Neural progenitor cell (in vitro differentiated cells): ENCODE measurements around the gene ESYT3. TPM values are rescaled to one million over a fixed set of nuclear protein-coding genes. Genes with fewer than 3 reads are reported as not detected.
"Not testable (repeated sequence)": the region's sequence is repeated elsewhere in the genome, so short reads cannot be mapped to it uniquely, and the experiment has no call there.

Experiments used
- DNase-seq: peaks from one replicate; pipeline ENCODE4 v3.0.0-alpha.2; 2016; ENCODE audit warnings: low spot score
- H2AFZ ChIP-seq: fragments of 200-600 bp; sonication (generic); replicated peaks from 2 replicates; pipeline ENCODE4 v1.6.1; 2016; ENCODE audit warnings: antibody characterized with exemption
- H3F3A ChIP-seq: fragments of 200-600 bp; sonication (generic); 2 replicates; pipeline ENCODE4 v1.6.1; 2016; ENCODE audit warnings: antibody characterized with exemption, low read depth
- H3K27ac ChIP-seq: fragments of 200-600 bp; sonication (generic); 2 replicates; pipeline ENCODE4 v1.5.1; 2016; ENCODE audit warnings: mild to moderate bottlenecking
- H3K27me3 ChIP-seq: fragments of 200-600 bp; sonication (generic); 2 replicates; pipeline ENCODE4 v1.6.1; 2016; ENCODE audit warnings: mild to moderate bottlenecking, moderate library complexity
- H3K36me3 ChIP-seq: fragments of 200-600 bp; sonication (generic); 2 replicates; pipeline ENCODE4 v1.5.1; 2016
- H3K4me1 ChIP-seq: fragments of 200-600 bp; sonication (generic); 2 replicates; pipeline ENCODE4 v1.6.1; 2016; ENCODE audit warnings: mixed run types
- H3K4me2 ChIP-seq: fragments of 200-600 bp; sonication (generic); 2 replicates; pipeline ENCODE4 v1.6.1; 2016
- H3K4me3 ChIP-seq: fragments of 200-600 bp; sonication (generic); 2 replicates; pipeline ENCODE4 v1.5.1; 2016
- H3K79me2 ChIP-seq: fragments of 200-600 bp; sonication (generic); 2 replicates; pipeline ENCODE4 v1.6.1; 2016; ENCODE audit warnings: low read depth
- H3K9ac ChIP-seq: fragments of 200-600 bp; sonication (generic); 2 replicates; pipeline ENCODE4 v1.6.1; 2016
- H3K9me3 ChIP-seq: fragments of 200-600 bp; sonication (generic); 2 replicates; pipeline ENCODE4 v1.5.1; 2016; ENCODE audit warnings: low read depth
- H4K20me1 ChIP-seq: fragments of 200-600 bp; sonication (generic); 2 replicates; pipeline ENCODE4 v1.6.1; 2016; ENCODE audit warnings: low read depth
- H3K27ac Mint-ChIP-seq: 3 replicates; pipeline ENCODE4 v1.8.0; 2021; ENCODE audit warnings: mixed read lengths
- H3K27me3 Mint-ChIP-seq: 2 replicates; pipeline ENCODE4 v1.8.0; 2022; ENCODE audit warnings: low read depth, mild to moderate bottlenecking, inconsistent platforms, moderate library complexity, mixed read lengths; ENCODE audit not compliant: insufficient read depth
- H3K36me3 Mint-ChIP-seq: 3 replicates; pipeline ENCODE4 v1.8.0; 2021; ENCODE audit warnings: mixed read lengths
- H3K4me1 Mint-ChIP-seq: 3 replicates; pipeline ENCODE4 v1.8.0; 2021; ENCODE audit warnings: mixed read lengths
- H3K4me3 Mint-ChIP-seq: 3 replicates; pipeline ENCODE4 v1.8.0; 2021; ENCODE audit warnings: mild to moderate bottlenecking, moderate library complexity, mixed read lengths
- H3K9me3 Mint-ChIP-seq: 3 replicates; pipeline ENCODE4 v1.8.0; 2020; ENCODE audit warnings: mixed read lengths
- EZH2 ChIP-seq: fragments of 200-600 bp; sonication (generic); IDR thresholded peaks from 2 replicates; pipeline ENCODE4 v1.6.1; 2017; ENCODE audit warnings: antibody characterized with exemption, mild to moderate bottlenecking, moderate library complexity
- EZH2phosphoT487 ChIP-seq: fragments of 200-600 bp; sonication (generic); IDR thresholded peaks from 2 replicates; pipeline ENCODE4 v1.6.1; 2017; ENCODE audit warnings: antibody characterized with exemption
- total RNA-seq: library from RNA; depleted of rRNA; stranded (reverse); fragments of >200 nt; gene quantifications from 2 replicates; pipeline ENCODE4 v1.2.3, GENCODE V29; 2015; ENCODE audit warnings: low replicate concordance
- TF ChIP-seq, protein P1 (sequence below): fragments of 200-600 bp; sonication (generic); IDR thresholded peaks from 2 replicates; pipeline ENCODE4 v1.5.1; 2017; ENCODE audit warnings: antibody characterized with exemption, mild to moderate bottlenecking

ESYT3 gene
- total RNA-seq, 1 donor from 2014 or later: 1.4 TPM

DNA sequence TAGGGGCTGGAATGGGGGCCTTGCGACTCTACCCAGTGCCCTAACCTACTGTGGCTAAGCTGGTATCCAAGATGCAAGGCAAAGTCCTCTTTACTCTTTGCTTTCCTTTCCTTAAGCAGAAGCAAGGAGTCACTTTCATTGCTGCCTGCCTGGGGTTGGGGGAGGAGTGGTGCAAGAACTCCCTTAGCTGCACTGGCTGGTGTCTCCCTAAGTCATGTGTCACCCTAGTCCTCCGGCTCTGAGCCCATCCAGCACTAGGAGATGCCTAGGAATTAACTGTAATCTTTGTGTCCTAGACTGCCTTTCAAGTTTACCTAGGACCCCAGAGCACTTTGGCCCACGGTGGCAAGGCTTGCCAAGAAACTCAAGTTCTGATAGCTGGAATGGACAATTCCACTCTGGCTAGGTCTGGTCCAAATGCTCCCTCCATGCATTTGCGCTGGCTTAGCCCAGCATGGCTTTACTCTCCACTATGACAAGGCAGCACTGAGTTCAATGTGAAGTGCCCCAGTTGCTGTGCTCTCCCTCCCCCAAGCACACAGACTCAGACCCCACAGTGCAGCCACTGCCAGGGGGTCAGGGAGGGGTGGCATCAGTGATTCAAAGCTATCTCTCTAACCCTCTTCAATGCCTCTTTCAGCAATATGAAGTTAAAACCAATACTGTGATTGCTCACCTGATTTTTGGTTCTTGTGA lies 58.7 kb downstream of the ESYT3 start:
- Histone ChIP-seq H2AFZ (no peak overlapping the region), H3K4me3 (no peak overlapping the region), H3K79me2 (no peaks in the 10 kb centered on the region), H3K4me2 (no peak overlapping the region), H3K36me3 (no peaks in the 10 kb centered on the region), H4K20me1 (no peaks in the 10 kb centered on the region), H3K9ac (no peak overlapping the region), H3F3A (no peaks in the 10 kb centered on the region), H3K27me3 (no peaks in the 10 kb centered on the region), H3K4me1 (no peaks in the 10 kb centered on the region), H3K27ac (no peak overlapping the region), H3K9me3 (no peaks in the 10 kb centered on the region)
- H3K9me3 Mint-ChIP-seq: peaks cover 10% of the 10 kb centered on the region
- peaks cover 8% of the 10 kb centered on the region for H3K36me3 Mint-ChIP-seq
- H3K27ac Mint-ChIP-seq: no peak overlapping the region
- TF ChIP-seq EZH2 (no peak), EZH2phosphoT487 (no peak)
- TF ChIP-seq, protein P1, sequence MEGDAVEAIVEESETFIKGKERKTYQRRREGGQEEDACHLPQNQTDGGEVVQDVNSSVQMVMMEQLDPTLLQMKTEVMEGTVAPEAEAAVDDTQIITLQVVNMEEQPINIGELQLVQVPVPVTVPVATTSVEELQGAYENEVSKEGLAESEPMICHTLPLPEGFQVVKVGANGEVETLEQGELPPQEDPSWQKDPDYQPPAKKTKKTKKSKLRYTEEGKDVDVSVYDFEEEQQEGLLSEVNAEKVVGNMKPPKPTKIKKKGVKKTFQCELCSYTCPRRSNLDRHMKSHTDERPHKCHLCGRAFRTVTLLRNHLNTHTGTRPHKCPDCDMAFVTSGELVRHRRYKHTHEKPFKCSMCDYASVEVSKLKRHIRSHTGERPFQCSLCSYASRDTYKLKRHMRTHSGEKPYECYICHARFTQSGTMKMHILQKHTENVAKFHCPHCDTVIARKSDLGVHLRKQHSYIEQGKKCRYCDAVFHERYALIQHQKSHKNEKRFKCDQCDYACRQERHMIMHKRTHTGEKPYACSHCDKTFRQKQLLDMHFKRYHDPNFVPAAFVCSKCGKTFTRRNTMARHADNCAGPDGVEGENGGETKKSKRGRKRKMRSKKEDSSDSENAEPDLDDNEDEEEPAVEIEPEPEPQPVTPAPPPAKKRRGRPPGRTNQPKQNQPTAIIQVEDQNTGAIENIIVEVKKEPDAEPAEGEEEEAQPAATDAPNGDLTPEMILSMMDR: no peak
- H3K4me3 Mint-ChIP-seq: no peak overlapping the region
- H3K4me1 Mint-ChIP-seq: no peaks in the 10 kb centered on the region
- H3K27me3 Mint-ChIP-seq: peaks cover 2% of the 10 kb centered on the region
- DNase-seq: no peak

DNA sequence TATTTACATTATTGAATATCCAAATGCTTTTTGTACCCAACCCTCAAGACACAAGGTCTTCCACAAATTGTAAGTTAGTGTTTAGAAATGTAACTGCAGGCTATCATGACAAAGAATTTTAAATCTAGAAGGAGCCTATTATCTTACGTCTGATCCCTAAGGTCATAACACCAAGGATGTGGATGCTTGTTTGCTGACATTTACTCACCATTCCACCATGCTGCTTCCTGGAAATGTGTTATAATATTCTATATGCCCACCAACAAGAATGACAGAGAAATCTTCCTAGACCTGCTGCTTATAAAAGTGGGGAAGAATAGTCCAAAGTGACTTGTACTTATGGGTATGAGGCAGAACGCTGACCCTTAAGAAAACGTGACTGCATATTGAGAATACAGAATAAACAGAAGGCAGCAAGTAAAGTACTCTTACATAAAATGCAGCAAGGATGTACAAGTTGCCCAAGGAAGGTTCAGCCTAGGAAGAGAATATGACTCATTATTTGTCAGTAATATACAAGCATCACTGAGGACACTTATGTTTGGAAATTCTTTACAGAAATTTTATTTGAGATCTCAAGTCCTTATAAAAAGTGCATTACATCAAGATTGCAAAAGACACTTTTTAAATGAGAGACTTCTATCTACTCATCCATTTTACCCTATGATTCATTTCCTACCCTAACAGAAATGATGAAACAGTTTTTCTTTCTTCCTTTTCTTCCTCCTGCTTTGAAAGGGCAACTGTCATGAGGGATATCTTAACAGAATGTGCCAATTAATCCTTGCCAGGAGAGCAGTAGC lies 59.6 kb downstream of the ESYT3 start:
- H3K27me3 Mint-ChIP-seq: peaks cover 2% of the 10 kb centered on the region
- H3K27ac ChIP-seq: no peak overlapping the region
- H3K27me3 ChIP-seq: no peaks in the 10 kb centered on the region
- H3F3A ChIP-seq: no peaks in the 10 kb centered on the region
- H3K36me3 ChIP-seq: no peaks in the 10 kb centered on the region
- H2AFZ ChIP-seq: no peak overlapping the region
- H3K79me2 ChIP-seq: no peaks in the 10 kb centered on the region
- H3K4me2 ChIP-seq: no peak overlapping the region
- no peak overlapping the region for H3K27ac Mint-ChIP-seq
- H3K4me3 Mint-ChIP-seq: no peak overlapping the region
- no peak overlapping the region for H3K4me3 ChIP-seq
- DNase-seq: no peak
- no peak overlapping the region for H3K9ac ChIP-seq
- H3K9me3 ChIP-seq: no peaks in the 10 kb centered on the region
- peaks cover 8% of the 10 kb centered on the region for H3K36me3 Mint-ChIP-seq
- no peaks in the 10 kb centered on the region for H4K20me1 ChIP-seq
- TF ChIP-seq EZH2: no peak
- no peaks in the 10 kb centered on the region for H3K4me1 ChIP-seq
- no peaks in the 10 kb centered on the region for H3K4me1 Mint-ChIP-seq
- peaks cover 5% of the 10 kb centered on the region for H3K9me3 Mint-ChIP-seq

DNA sequence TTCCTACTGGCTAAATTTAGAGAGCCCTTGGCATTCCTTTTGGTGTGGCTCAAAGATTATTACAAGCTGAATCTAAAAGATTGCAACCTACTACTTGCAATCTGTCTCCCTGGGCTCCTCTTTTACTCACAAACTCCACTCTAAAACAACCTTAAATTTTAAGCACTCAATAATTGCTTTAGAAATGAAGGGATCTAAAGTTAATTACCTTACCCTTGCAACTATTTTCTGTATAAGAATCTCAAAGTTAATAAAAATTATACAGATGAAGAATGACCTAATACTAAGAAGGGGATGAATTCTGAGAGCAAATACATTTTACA lies 60.2 kb downstream of the ESYT3 start:
- Histone ChIP-seq H3F3A (no peaks in the 10 kb centered on the region), H3K4me3 (no peak overlapping the region), H2AFZ (no peak overlapping the region), H3K27ac (no peak overlapping the region), H3K4me1 (no peaks in the 10 kb centered on the region), H3K9me3 (no peaks in the 10 kb centered on the region), H3K9ac (no peak overlapping the region), H3K27me3 (no peaks in the 10 kb centered on the region), H3K4me2 (no peak overlapping the region), H4K20me1 (no peaks in the 10 kb centered on the region), H3K36me3 (no peaks in the 10 kb centered on the region), H3K79me2 (no peaks in the 10 kb centered on the region)
- TF ChIP-seq, protein P1: no peak
- TF ChIP-seq EZH2 (no peak), EZH2phosphoT487 (no peak)
- peaks cover 3% of the 10 kb centered on the region for H3K9me3 Mint-ChIP-seq
- H3K27ac Mint-ChIP-seq: no peak overlapping the region
- H3K4me3 Mint-ChIP-seq: no peak overlapping the region
- peaks cover 8% of the 10 kb centered on the region for H3K36me3 Mint-ChIP-seq
- peaks cover 2% of the 10 kb centered on the region for H3K27me3 Mint-ChIP-seq
- DNase-seq: no peak
- H3K4me1 Mint-ChIP-seq: no peaks in the 10 kb centered on the region

DNA sequence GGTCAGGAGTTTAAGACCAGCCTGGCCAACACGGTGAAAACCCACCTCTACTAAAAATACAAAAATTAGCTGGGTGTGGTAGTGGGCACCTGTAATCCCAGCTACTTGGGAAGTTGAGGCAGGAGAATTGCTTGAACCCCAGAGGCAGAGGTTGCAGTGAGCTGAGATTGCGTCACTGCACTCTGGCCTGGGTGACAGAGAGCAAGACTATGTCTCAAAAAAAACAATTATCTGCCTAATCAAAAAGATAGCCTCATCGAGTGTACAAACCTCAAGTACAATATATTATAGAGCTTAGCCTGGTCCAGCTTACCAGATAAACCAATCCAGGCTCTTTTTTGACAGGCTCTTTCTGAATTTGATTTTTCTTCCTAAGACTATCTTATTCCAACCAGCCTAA lies 61.2 kb downstream of the ESYT3 start:
- not testable (repeated sequence) for H4K20me1 ChIP-seq, H3K4me3 Mint-ChIP-seq, H3K4me2 ChIP-seq, H3K4me1 Mint-ChIP-seq, H3K27ac Mint-ChIP-seq, H3K9ac ChIP-seq, H3K27me3 Mint-ChIP-seq, H3K9me3 ChIP-seq, H3K4me1 ChIP-seq, H3F3A ChIP-seq, H3K27me3 ChIP-seq, H3K27ac ChIP-seq, H3K36me3 ChIP-seq, H3K9me3 Mint-ChIP-seq, H3K79me2 ChIP-seq, H2AFZ ChIP-seq, H3K4me3 ChIP-seq, DNase-seq, H3K36me3 Mint-ChIP-seq
